Activated T-helper 17 cell treated with anti-CD3 and anti-CD28 coated beads, Interleukin-2, amount 50 U/mL, for 72 hours (primary cell): ENCODE measurements around the gene CCDC85B. TPM values are rescaled to one million over a fixed set of nuclear protein-coding genes. Genes with fewer than 3 reads are reported as not detected.

ENCODE experiments used
- ATAC-seq: fragments of 150-1000 bp; cut with Tn5 transposase; replicated peaks from 2 replicates; pipeline ENCODE4 v1.10.0; 2021; ENCODE audit warnings: mild to moderate bottlenecking, moderate library complexity
- H3K27ac Mint-ChIP-seq: one replicate; pipeline ENCODE4 v1.8.0; 2022; ENCODE audit warnings: mixed read lengths
- H3K27me3 Mint-ChIP-seq: one replicate; pipeline ENCODE4 v1.8.0; 2022; ENCODE audit warnings: mixed read lengths
- H3K36me3 Mint-ChIP-seq: one replicate; pipeline ENCODE4 v1.8.0; 2022; ENCODE audit warnings: low read depth, mild to moderate bottlenecking, mixed read lengths
- H3K4me1 Mint-ChIP-seq: one replicate; pipeline ENCODE4 v1.8.0; 2022; ENCODE audit warnings: mixed read lengths
- H3K4me3 Mint-ChIP-seq: one replicate; pipeline ENCODE4 v1.8.0; 2022; ENCODE audit warnings: mild to moderate bottlenecking, mixed read lengths
- H3K9me3 Mint-ChIP-seq: one replicate; pipeline ENCODE4 v1.8.0; 2022; ENCODE audit warnings: mixed read lengths
- total RNA-seq, 2 donors: library from RNA; stranded (reverse); gene quantifications; one replicate each; pipeline ENCODE4 v1.2.3, GENCODE V29; 2022

Gene CCDC85B
- total RNA-seq, 2 donors from 2014 or later: 21.0 to 37.2 TPM

GRCh38 chr11:65898656-65899355, 8.3 kb downstream of the CCDC85B start:
- H3K27ac Mint-ChIP-seq: peak overlapping the region; percentile 91
- peaks cover 52% of the 10 kb centered on the region for H3K36me3 Mint-ChIP-seq
- H3K9me3 Mint-ChIP-seq: no peaks in the 10 kb centered on the region
- ATAC-seq: no peak
- peak overlapping the region; percentile 88 for H3K4me3 Mint-ChIP-seq
- peaks cover 19% of the 10 kb centered on the region for H3K4me1 Mint-ChIP-seq
- H3K27me3 Mint-ChIP-seq: no peaks in the 10 kb centered on the region

- peak; percentile 37 for ATAC-seq
- H3K36me3 Mint-ChIP-seq: peaks cover 45% of the 10 kb centered on the region
- H3K4me1 Mint-ChIP-seq: peaks cover 14% of the 10 kb centered on the region
- no peaks in the 10 kb centered on the region for H3K27me3 Mint-ChIP-seq
- H3K9me3 Mint-ChIP-seq: no peaks in the 10 kb centered on the region
- peak overlapping the region; percentile 91 for H3K27ac Mint-ChIP-seq
- peak overlapping the region; percentile 88 for H3K4me3 Mint-ChIP-seq
Measured at GRCh38 chr11:65899356-65900124, 9.1 kb downstream of the CCDC85B start.

GRCh38 chr11:65900125-65900898, 9.8 kb downstream of the CCDC85B start, which contains the start of gene FOSL1:
FOSL1 (minus strand) TSS chr11:65900388; CDS start chr11:65900339, 49 bp downstream.
- H3K4me3 Mint-ChIP-seq: peak within 1 kb of the TSS; percentile 88
- H3K36me3 Mint-ChIP-seq: peaks cover 39% of the 10 kb centered on the region
- ATAC-seq: peak; percentile 85
- H3K27ac Mint-ChIP-seq: peak within 1 kb of the TSS; percentile 91
- H3K9me3 Mint-ChIP-seq: no peaks in the 10 kb centered on the region
- peaks cover 11% of the 10 kb centered on the region for H3K4me1 Mint-ChIP-seq
- no peaks in the 10 kb centered on the region for H3K27me3 Mint-ChIP-seq

GRCh38 chr11:65900899-65901180, 10.4 kb downstream of the CCDC85B start:
- H3K4me1 Mint-ChIP-seq: peaks cover 6% of the 10 kb centered on the region

GRCh38 chr11:65903068-65903481, 12.6 kb downstream of the CCDC85B start:
- no peaks in the 10 kb centered on the region for H3K4me1 Mint-ChIP-seq
- H3K36me3 Mint-ChIP-seq: peaks cover 11% of the 10 kb centered on the region
- H3K4me3 Mint-ChIP-seq: no peak overlapping the region
- H3K27me3 Mint-ChIP-seq: no peaks in the 10 kb centered on the region
- H3K27ac Mint-ChIP-seq: no peak overlapping the region
- no peak for ATAC-seq
- H3K9me3 Mint-ChIP-seq: no peaks in the 10 kb centered on the region

More at GRCh38 chr11:65900899-65901180, 10.4 kb downstream of the CCDC85B start:
- Mint-ChIP-seq H3K4me3 (peak overlapping the region; percentile 88), H3K36me3 (peaks cover 34% of the 10 kb centered on the region), H3K9me3 (no peaks in the 10 kb centered on the region), H3K27ac (peak overlapping the region; percentile 30), H3K27me3 (no peaks in the 10 kb centered on the region)
- no peak for ATAC-seq

- peaks cover 5% of the 10 kb centered on the region for H3K36me3 Mint-ChIP-seq
- H3K4me1 Mint-ChIP-seq: no peaks in the 10 kb centered on the region
- ATAC-seq: no peak
- no peak overlapping the region for H3K4me3 Mint-ChIP-seq
- H3K27me3 Mint-ChIP-seq: no peaks in the 10 kb centered on the region
- no peaks in the 10 kb centered on the region for H3K9me3 Mint-ChIP-seq
- no peak overlapping the region for H3K27ac Mint-ChIP-seq
Measured at GRCh38 chr11:65903715-65904114, 13.2 kb downstream of the CCDC85B start.

- Mint-ChIP-seq H3K4me3 (no peak overlapping the region), H3K9me3 (no peaks in the 10 kb centered on the region), H3K27ac (no peak overlapping the region), H3K27me3 (no peaks in the 10 kb centered on the region), H3K36me3 (no peaks in the 10 kb centered on the region), H3K4me1 (no peaks in the 10 kb centered on the region)
- ATAC-seq: no peak
Measured at GRCh38 chr11:65906602-65907001, 16.1 kb downstream of the CCDC85B start.

- Mint-ChIP-seq H3K4me1 (no peaks in the 10 kb centered on the region), H3K4me3 (no peak overlapping the region), H3K27me3 (no peaks in the 10 kb centered on the region), H3K9me3 (no peaks in the 10 kb centered on the region), H3K36me3 (no peaks in the 10 kb centered on the region), H3K27ac (no peak overlapping the region)
- no peak for ATAC-seq
Measured at GRCh38 chr11:65907878-65908277, 17.4 kb downstream of the CCDC85B start.

- H3K4me1 Mint-ChIP-seq: peaks cover 11% of the 10 kb centered on the region
- no peak for ATAC-seq
- no peaks in the 10 kb centered on the region for H3K27me3 Mint-ChIP-seq
- H3K36me3 Mint-ChIP-seq: peaks cover 4% of the 10 kb centered on the region
- no peak overlapping the region for H3K27ac Mint-ChIP-seq
- no peaks in the 10 kb centered on the region for H3K9me3 Mint-ChIP-seq
- no peak overlapping the region for H3K4me3 Mint-ChIP-seq
Measured at GRCh38 chr11:65911682-65912568, 21.5 kb downstream of the CCDC85B start.

GRCh38 chr11:65912845-65913244, 22.4 kb downstream of the CCDC85B start:
- peaks cover 14% of the 10 kb centered on the region for H3K4me1 Mint-ChIP-seq
- no peaks in the 10 kb centered on the region for H3K27me3 Mint-ChIP-seq

GRCh38 chr11:65915101-65915820, 24.8 kb downstream of the CCDC85B start:
- H3K36me3 Mint-ChIP-seq: peaks cover 16% of the 10 kb centered on the region
- H3K4me1 Mint-ChIP-seq: peaks cover 14% of the 10 kb centered on the region
- H3K4me3 Mint-ChIP-seq: no peak overlapping the region
- H3K27ac Mint-ChIP-seq: peak overlapping the region; percentile 48
- no peak for ATAC-seq
- no peaks in the 10 kb centered on the region for H3K9me3 Mint-ChIP-seq
- no peaks in the 10 kb centered on the region for H3K27me3 Mint-ChIP-seq

More at GRCh38 chr11:65912845-65913244, 22.4 kb downstream of the CCDC85B start:
- no peaks in the 10 kb centered on the region for H3K9me3 Mint-ChIP-seq
- H3K27ac Mint-ChIP-seq: no peak overlapping the region
- ATAC-seq: peak; percentile 82
- H3K36me3 Mint-ChIP-seq: peaks cover 9% of the 10 kb centered on the region
- no peak overlapping the region for H3K4me3 Mint-ChIP-seq

- no peaks in the 10 kb centered on the region for H3K9me3 Mint-ChIP-seq
- H3K27me3 Mint-ChIP-seq: no peaks in the 10 kb centered on the region
- H3K4me3 Mint-ChIP-seq: no peak overlapping the region
- no peak for ATAC-seq
- no peak overlapping the region for H3K27ac Mint-ChIP-seq
- peaks cover 18% of the 10 kb centered on the region for H3K36me3 Mint-ChIP-seq
- H3K4me1 Mint-ChIP-seq: peaks cover 14% of the 10 kb centered on the region
Measured at GRCh38 chr11:65915821-65916251, 25.4 kb downstream of the CCDC85B start.

- peaks cover 14% of the 10 kb centered on the region for H3K4me1 Mint-ChIP-seq
- peak overlapping the region; percentile 79 for H3K27ac Mint-ChIP-seq
- H3K4me3 Mint-ChIP-seq: peak overlapping the region; percentile 86
- H3K9me3 Mint-ChIP-seq: no peaks in the 10 kb centered on the region
- peaks cover 18% of the 10 kb centered on the region for H3K36me3 Mint-ChIP-seq
- ATAC-seq: no peak
- no peaks in the 10 kb centered on the region for H3K27me3 Mint-ChIP-seq
Measured at GRCh38 chr11:65916391-65916790, 25.9 kb downstream of the CCDC85B start.
